ENCODE results near the gene CELSR2. TPM values are rescaled to one million over a fixed set of nuclear protein-coding genes. Genes with fewer than 3 reads are reported as not detected.
"Not testable (repeated sequence)": the region's sequence is repeated elsewhere in the genome, so short reads cannot be mapped to it uniquely, and the experiment has no call there.

The CELSR2 gene
- polyA plus RNA-seq, 1 donor (not counting 4 experiments of a cell fraction or from before 2014, with no cell fraction given), result 7.3 TPM

GRCh38 chr1:109216662-109217061, 32.7 kb upstream of the CELSR2 start:
- Histone ChIP-seq H3K4me3 (ENCODE audit: control insufficient read depth in 2 of 3, extremely low read depth in 1 of 3, insufficient read depth in 2 of 3, low read depth in 1 of 3, low read length in 3 of 3) (no peak overlapping the region), H4K20me1 (ENCODE audit: control insufficient read depth, extremely low read depth, insufficient read depth, low read length) (peaks cover 6% of the 10 kb centered on the region), H3K9me3 (ENCODE audit: control insufficient read depth, low read depth, low read length) (no peaks in the 10 kb centered on the region), H3K4me1 (ENCODE audit: control insufficient read depth, extremely low read depth, insufficient read depth, low read length) (peaks cover 20% of the 10 kb centered on the region), H3K79me2 (ENCODE audit: control insufficient read depth, insufficient read depth, low read length) (peaks cover 75% of the 10 kb centered on the region), H3K9me1 (ENCODE audit: control insufficient read depth, extremely low read depth, insufficient read depth, low read length) (no peaks in the 10 kb centered on the region), H3K9ac (ENCODE audit: control insufficient read depth, extremely low read depth, insufficient read depth, low read length) (no peak overlapping the region), H3K4me2 (ENCODE audit: control insufficient read depth, extremely low read depth, insufficient read depth, low read depth, low read length) (peak overlapping the region; percentile 78), H3K27me3 (ENCODE audit: control insufficient read depth, extremely low read depth, insufficient read depth, low read length) (no peaks in the 10 kb centered on the region), H3K27ac (ENCODE audit: control insufficient read depth, insufficient read depth, low read length) (no peak overlapping the region), H3K36me3 (ENCODE audit: control insufficient read depth in 2 of 2, extremely low read depth in 1 of 2, insufficient read depth in 2 of 2, low read length in 2 of 2) (peaks cover 2 to 21% of the 10 kb centered on the region in 2 experiments), H2AFZ (ENCODE audit: control insufficient read depth, low read length) (no peak overlapping the region)
- FAIRE-seq (no peak), DNase-seq (ENCODE audit: low read depth, low spot score) (no peak)
- TF ChIP-seq CTCF (optimal IDR thresholded peaks at IDR 0.05 in 1 of 3, IDR thresholded peaks at IDR 0.05 in 1 of 3, conservative IDR thresholded peaks at IDR 0.05 in 1 of 3; ENCODE audit: extremely low read depth in 1 of 3, insufficient read depth in 2 of 3, low read length in 3 of 3), result no peak
- TF ChIP-seq EZH2 (IDR thresholded peaks at IDR 0.05; ENCODE audit: low read length), result no peak
- dilution Hi-C loops (cut with MboI; ENCODE audit: extremely low pct_ligation_motif_present, low sequenced_read_pairs), result no loop called here

- Histone ChIP-seq H4K20me1 (ENCODE audit: control insufficient read depth, extremely low read depth, insufficient read depth, low read length) (peaks cover 6% of the 10 kb centered on the region), H3K36me3 (ENCODE audit: control insufficient read depth in 2 of 2, extremely low read depth in 1 of 2, insufficient read depth in 2 of 2, low read length in 2 of 2) (peaks cover 2 to 28% of the 10 kb centered on the region in 2 experiments)
- dilution Hi-C loops (cut with MboI; ENCODE audit: extremely low pct_ligation_motif_present, low sequenced_read_pairs), result no loop called here
Measured at GRCh38 chr1:109218516-109218915, 30.8 kb upstream of the CELSR2 start.

GRCh38 chr1:109221201-109221600, 28.1 kb upstream of the CELSR2 start:
- peaks cover 20% of the 10 kb centered on the region for H3K4me1 ChIP-seq (ENCODE audit: control insufficient read depth, extremely low read depth, insufficient read depth, low read length)
- H3K4me3 ChIP-seq (ENCODE audit: control insufficient read depth in 2 of 3, extremely low read depth in 1 of 3, insufficient read depth in 2 of 3, low read depth in 1 of 3, low read length in 3 of 3); FAIRE-seq; H3K27ac ChIP-seq (ENCODE audit: control insufficient read depth, insufficient read depth, low read length); H3K9me3 ChIP-seq (ENCODE audit: control insufficient read depth, low read depth, low read length); H3K9ac ChIP-seq (ENCODE audit: control insufficient read depth, extremely low read depth, insufficient read depth, low read length); DNase-seq (ENCODE audit: low read depth, low spot score); H3K4me2 ChIP-seq (ENCODE audit: control insufficient read depth, extremely low read depth, insufficient read depth, low read depth, low read length); H3K9me1 ChIP-seq (ENCODE audit: control insufficient read depth, extremely low read depth, insufficient read depth, low read length); H2AFZ ChIP-seq (ENCODE audit: control insufficient read depth, low read length); H3K27me3 ChIP-seq (ENCODE audit: control insufficient read depth, extremely low read depth, insufficient read depth, low read length); H4K20me1 ChIP-seq (ENCODE audit: control insufficient read depth, extremely low read depth, insufficient read depth, low read length); dilution Hi-C loops (cut with MboI; ENCODE audit: extremely low pct_ligation_motif_present, low sequenced_read_pairs): not testable (repeated sequence)
- peaks cover 84% of the 10 kb centered on the region for H3K79me2 ChIP-seq (ENCODE audit: control insufficient read depth, insufficient read depth, low read length)
- peaks cover 3 to 19% of the 10 kb centered on the region in 2 experiments for H3K36me3 ChIP-seq (ENCODE audit: control insufficient read depth in 2 of 2, extremely low read depth in 1 of 2, insufficient read depth in 2 of 2, low read length in 2 of 2)

More at GRCh38 chr1:109218516-109218915, 30.8 kb upstream of the CELSR2 start:
- FAIRE-seq (no peak), DNase-seq (ENCODE audit: low read depth, low spot score) (no peak)
- Histone ChIP-seq H3K9me1 (ENCODE audit: control insufficient read depth, extremely low read depth, insufficient read depth, low read length) (no peaks in the 10 kb centered on the region), H3K4me3 (ENCODE audit: control insufficient read depth in 2 of 3, extremely low read depth in 1 of 3, insufficient read depth in 2 of 3, low read depth in 1 of 3, low read length in 3 of 3) (no peak overlapping the region), H3K79me2 (ENCODE audit: control insufficient read depth, insufficient read depth, low read length) (peaks cover 92% of the 10 kb centered on the region), H3K9ac (ENCODE audit: control insufficient read depth, extremely low read depth, insufficient read depth, low read length) (no peak overlapping the region), H3K4me1 (ENCODE audit: control insufficient read depth, extremely low read depth, insufficient read depth, low read length) (peaks cover 15% of the 10 kb centered on the region), H3K27me3 (ENCODE audit: control insufficient read depth, extremely low read depth, insufficient read depth, low read length) (no peaks in the 10 kb centered on the region), H3K4me2 (ENCODE audit: control insufficient read depth, extremely low read depth, insufficient read depth, low read depth, low read length) (no peak overlapping the region), H3K27ac (ENCODE audit: control insufficient read depth, insufficient read depth, low read length) (no peak overlapping the region), H2AFZ (ENCODE audit: control insufficient read depth, low read length) (no peak overlapping the region), H3K9me3 (ENCODE audit: control insufficient read depth, low read depth, low read length) (no peaks in the 10 kb centered on the region)
- TF ChIP-seq CTCF (optimal IDR thresholded peaks at IDR 0.05 in 1 of 3, IDR thresholded peaks at IDR 0.05 in 1 of 3, conservative IDR thresholded peaks at IDR 0.05 in 1 of 3; ENCODE audit: extremely low read depth in 1 of 3, insufficient read depth in 2 of 3, low read length in 3 of 3), result no peak
- TF ChIP-seq EZH2 (IDR thresholded peaks at IDR 0.05; ENCODE audit: low read length), result no peak

Measured in keratinocyte (primary cell).